GM19467 (cell line): ENCODE results near the gene IRF9.

Experiments used
- ATAC-seq: cut with Tn5 transposase; IDR thresholded peaks from one replicate; pipeline ENCODE4 v1.9.1; 2021; ENCODE audit warnings: mild to moderate bottlenecking, moderate library complexity; ENCODE audit not compliant: unreplicated experiment

The IRF9 gene

DNA sequence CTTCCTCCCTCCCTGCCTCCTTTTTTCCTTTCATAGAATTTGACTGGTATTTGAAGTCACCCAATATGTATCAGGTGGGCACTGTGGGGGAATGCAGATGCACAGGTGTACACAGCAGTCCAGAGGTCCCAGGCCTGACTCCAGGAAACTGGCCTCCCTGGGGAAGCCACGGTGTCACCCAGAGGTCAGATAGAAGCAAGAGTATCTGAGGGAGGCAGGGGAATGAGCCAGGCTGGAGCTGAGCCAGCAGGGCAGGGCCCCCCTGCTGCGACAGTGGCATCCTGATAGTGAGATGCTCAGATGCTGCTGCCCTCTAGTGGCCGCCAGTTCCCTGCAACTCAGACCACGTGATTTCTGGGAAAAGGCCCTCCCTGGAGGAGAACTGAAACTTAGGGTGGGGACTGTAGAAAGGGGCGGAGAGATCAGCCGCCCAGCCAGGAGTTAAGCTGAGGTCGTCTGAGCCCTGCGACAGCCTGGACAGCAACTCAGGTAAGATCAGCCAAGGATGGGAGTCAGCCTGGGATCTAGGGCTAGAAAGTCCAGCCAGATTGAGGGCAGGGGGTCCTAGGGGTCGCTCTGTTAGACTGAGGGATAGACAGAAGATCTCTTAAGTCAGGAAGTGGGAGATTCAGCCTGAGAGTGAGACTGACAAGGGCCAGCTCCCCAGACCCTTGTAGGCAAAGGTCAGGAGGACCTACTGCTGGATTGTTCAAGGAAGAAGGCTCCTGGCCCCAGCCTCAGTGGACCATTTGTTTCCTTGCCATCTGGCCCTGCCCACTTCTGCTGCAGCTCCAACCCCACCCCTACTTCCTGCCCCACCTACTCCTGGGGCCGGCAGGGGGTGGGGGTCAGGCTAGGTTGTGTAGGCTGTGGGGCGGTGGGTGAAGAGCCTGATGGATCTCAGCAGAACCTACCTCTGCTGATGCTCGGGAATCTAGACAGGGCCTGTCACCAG, at the start of gene IRF9:
TSS of gene IRF9 (plus strand) at position 416 of the 955 bp plus-strand sequence. CDS start 880 bp downstream, outside the sequence.
- peak; percentile 81 for ATAC-seq

DNA sequence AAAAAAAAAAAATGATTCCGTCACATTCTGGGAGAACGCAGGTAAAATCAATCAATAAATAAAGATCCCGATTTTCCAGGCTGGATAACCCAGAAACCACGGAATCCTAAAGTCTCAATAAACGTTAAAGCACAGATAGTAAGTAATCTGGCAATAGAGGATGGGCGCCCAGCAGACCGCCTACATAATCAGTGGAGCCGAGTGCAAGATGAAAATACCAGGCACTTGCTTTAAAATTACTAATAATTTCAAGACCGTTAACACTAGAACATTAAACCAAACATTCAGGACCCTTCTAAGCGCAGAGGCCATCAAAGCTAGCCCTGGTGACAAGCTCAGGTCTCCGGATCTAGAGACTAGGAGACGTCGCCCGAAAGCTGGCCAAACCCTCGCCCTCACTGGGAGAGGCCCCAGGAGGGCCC, 47.7 kb upstream of the IRF9 start:
- ATAC-seq = no peak

DNA sequence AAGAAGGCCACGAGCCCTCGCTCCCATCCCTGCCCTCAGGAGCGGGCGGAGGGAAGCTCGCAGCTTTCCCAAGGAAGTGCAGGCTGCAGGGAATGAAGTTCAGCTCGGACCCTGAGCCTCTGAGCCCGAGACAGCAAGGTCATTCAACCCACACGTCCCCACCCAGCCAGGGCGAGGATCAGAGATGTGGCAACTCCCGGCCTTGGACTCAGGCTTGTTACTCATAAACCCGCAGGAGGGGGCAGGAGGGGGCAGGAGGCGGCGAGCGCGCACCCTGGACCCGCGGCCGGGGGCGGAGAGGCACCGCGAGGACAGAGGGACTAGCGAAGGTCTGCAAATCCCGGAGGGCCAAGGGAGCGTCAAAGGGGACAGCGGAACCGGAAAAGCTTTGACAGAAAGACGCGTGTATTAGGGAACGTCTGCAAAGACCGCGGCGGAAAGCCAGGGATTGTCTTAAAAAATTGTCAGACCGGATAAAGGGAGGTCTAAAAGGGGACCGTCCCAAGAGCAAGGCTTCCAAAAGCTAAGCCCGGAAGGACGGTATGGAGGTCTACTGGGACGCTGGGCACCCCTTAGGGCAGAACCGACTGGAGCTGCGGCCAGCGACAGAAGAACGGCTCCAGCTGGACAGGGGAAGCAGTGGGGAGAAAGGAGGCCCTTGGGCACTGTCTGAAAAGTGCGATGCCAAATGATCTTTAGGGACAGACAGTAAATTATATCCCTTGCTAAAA, 47.1 kb upstream of the IRF9 start:
- peak; percentile 35 for ATAC-seq

DNA sequence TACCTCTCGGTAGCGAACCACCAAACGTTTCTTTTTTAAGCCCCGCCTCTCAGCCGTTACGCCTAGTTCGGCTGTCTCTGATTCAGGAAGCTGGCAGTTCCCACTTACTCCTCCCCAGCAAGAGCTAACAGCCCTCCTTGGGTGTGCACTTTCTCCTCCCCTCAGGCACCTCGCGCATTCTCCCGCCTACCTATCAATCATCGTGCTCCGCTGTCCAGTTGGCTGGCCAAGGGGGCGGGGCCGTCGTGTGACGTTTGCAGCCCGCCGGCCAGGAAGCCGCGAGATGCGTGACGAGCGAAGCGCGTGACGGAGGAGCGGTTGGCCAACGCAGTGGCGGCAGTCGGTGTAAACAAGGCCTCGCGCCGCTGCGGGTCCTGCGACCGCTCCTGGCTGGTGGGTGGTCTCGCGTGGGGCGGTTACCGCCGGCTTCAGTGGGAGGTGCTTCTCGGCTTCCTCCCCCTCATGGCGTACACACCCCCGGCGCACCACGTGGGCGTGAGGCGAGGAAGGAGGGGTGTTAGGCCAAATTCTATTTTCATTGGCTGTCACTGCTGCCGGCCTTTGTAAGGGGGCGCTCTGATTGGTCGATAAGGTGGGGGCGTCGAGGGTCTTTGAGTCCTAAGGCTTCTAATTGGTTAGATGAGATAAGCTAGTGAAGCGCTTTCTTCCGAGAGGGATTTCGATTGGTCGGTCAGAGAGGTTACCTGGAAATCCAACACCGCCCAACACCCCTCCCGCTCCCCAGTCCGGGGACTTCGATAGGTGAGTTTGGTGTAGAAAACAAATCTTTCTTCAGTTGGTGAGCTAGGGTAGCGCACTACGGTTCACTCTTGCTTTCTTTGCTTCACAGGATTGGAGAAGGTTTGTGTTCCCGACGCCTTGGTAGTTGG, 46.3 kb upstream of the IRF9 start, which contains the start of the genes DCAF11 and NRL:
TSS of gene DCAF11 (plus strand) at position 246 of the 890 bp plus-strand sequence. CDS start 818 bp downstream, outside the sequence.
TSS of gene NRL (minus strand) at position 418 of the 890 bp plus-strand sequence. CDS start 32,101 bp downstream, outside the sequence.
- peak; percentile 77 for ATAC-seq

DNA sequence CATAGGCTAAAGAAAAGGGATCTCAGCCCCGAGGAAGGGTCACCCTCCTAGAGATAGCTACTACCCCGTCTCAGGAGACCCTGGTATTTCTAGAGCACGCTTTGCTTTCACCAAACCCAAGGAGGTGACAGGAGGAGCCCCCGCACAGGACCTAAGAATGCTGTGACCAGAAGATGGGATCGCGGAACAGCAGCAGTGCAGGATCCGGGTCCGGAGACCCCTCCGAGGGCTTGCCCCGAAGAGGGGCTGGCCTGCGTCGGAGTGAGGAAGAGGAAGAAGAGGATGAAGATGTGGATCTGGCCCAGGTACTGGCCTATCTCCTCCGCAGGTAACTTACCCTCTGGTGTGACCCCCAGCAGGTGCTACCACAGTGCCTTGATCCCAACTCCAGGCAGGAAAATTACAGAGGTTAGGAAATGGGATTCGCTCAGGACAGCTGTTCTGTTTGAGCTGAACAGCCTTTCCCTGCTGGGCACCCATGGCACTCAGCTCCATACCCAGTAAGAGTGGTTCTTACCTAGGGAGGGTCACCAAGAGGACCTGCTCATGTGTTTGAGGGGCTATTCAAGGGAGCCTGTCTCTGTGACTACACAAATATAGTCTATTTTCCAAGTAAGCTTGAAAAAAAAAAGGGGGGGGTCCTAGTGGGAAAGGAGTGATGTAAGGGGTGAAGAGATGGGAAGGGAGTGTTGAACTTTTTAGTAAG, 45.5 kb upstream of the IRF9 start:
- ATAC-seq = no peak

DNA sequence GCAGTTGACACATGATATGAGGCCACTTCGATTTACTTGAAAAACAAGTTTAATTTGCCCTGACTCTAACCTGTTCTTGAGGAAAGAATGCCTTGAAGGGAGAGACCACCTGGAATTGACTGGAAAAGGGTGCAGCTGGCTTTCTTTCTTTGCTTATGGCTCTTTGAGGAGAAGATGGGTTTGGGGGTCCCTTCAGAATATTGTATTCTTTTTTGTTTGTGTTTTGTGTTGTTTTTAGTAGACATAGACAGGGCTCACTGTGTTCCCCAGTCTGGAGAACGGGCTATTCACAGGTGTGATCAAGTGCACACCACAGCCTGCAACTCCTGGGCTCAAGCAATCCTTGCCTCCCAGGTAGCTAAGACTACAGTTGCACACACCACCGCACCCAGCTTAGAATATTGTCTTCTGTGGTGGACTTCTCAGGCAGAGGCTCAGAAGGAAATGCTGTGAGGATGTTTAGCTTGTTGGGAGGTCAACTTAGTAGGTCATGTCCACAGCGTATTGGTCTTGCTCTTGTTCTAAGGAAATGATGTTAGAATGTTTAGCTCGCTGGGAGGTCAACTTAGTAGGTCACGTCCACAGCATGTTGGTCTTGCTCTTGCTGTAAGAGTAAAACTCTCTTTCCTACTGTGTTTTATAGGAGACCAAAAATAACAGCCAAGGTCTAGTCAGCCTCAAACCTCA, 44.8 kb upstream of the IRF9 start:
- ATAC-seq = no peak

DNA sequence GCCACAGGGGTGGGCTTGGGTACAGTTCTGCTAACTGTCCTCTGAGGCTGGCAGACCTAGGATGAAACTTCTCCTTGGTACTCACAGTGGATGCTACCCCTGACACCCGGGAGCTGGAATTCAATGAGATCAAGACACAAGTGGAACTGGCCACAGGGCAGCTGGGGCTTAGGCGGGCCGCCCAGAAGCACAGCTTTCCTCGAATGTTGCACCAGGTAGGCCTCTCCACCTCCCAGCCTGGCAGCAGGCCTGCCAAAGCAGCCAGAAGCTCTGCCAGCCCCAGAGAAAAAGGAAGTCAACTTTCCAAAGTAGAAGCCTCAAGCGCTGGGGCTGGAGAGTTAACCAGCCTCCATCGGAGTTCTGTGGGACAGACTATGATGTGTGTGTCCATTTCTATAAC, 43.9 kb upstream of the IRF9 start:
- no peak for ATAC-seq

- ATAC-seq = no peak
These were observed 41.4 kb upstream of the IRF9 start for GRCh38 chr14:24119691-24120090.

DNA sequence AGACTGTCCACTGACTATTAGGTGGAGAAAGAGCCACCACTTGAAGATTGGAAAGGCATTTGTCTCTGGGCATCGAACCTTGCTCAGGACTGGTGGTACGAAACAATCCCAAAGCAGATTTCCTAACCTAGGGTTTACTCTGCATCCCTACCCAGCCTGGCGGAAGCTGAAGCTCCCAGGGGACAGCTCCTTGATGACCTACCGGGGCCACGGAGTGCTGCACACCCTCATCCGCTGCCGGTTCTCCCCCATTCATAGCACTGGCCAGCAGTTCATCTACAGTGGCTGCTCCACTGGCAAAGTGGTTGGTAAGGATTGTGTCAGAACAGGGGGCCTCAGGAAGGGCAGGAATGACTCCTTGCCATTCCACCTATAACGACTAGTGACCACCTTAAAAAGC, 39.9 kb upstream of the IRF9 start:
- ATAC-seq = no peak

- ATAC-seq = no peak
These were observed 38.6 kb upstream of the IRF9 start for GRCh38 chr14:24122416-24122815.

- ATAC-seq = no peak
These were observed 38.2 kb upstream of the IRF9 start for GRCh38 chr14:24122898-24123297.

GRCh38 chr14:24123424-24124417, 37.3 kb upstream of the IRF9 start:
- no peak for ATAC-seq

GRCh38 chr14:24126939-24127338, 34.1 kb upstream of the IRF9 start:
- no peak for ATAC-seq

DNA sequence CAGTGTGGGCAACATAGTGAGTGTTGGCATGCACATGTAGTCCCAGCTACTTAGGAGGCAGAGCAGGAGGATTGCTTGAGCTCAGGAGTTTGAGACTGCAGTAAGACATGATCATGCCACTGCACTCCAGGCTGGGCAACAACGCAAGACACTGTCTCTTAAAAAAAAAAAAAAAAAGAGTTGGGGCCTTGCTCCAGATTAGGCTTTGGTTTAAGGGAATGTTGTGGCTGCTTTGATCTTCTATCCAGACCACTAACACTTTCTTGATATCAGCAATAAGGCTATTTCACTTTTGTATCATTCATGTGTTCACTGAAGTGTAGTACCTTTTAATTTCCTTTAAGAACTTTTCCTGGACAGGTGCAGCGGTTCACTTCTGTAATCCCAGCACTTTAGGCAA, 33.4 kb upstream of the IRF9 start:
- ATAC-seq = no peak

DNA sequence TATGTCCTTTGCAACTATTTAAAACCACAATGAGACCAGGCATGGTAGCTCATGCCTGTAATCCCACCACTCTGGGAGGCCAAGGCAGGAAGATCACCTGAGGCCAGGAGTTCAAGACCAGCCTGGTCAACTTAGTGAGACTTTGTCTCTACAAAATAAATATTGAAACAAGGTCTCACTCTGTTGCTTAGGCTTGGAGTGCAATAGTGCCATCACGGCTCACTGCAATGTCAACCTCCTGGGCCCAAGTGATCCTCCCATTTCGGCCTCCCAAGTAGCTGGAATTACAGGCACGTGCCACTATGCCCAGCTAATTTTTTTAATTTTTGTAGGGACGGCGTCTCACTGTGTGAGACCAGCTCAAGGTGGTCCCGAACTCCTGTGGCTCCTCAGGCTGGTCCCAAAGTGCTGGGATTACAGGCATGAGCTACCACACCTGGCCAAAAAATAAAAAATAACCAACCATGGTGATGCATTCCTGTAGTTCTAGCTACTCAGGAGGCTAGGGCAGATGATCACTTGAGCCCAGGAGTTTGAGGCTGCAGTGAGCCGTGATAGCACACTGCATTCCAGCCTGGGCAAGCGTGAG, 31.6 kb upstream of the IRF9 start:
- ATAC-seq = no peak

GRCh38 chr14:24130380-24130716, 30.7 kb upstream of the IRF9 start, which contains the start of gene FITM1:
TSS of gene FITM1 (plus strand) at chr14:24130659. CDS start at chr14:24131564, 905 bp downstream.
- ATAC-seq = no peak

DNA sequence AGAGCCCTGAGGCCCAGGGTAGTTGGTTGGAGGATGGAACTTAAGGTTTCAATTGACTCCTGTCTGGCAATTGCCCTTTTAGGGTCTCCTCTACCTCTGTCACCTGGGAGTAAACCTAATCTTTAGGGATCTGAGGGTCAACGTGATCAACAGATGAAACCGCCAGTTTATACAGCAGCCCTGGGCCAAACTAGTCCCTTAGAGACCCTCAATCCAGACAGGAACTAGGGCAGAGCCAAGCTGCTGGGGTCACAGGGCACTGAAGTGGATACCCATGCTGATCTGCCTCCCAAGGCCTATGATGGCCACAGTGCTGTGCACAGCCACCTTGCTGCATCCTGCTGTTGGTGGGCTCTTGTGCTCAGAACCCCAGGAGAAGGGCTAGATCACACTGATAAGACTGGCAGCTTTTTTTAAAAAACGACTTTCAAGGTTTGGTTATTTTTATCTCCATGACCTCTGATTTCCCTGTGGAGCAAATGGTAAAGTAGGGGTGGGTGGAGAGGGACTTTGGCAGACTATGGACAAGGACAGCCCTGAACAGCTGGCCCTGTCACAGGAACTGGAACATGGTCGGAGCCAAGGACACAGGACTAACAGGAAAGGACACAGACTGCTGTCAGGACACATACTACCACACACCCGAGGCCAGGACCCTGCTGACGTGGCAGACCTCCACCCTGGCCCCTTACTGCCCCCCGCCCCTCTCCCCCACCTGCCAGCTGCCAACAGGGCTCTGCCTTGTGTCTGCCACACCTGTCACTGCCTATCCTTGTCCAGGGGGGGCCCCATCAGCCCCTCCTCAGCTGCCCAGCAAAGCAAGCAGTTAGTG, 30.1 kb upstream of the IRF9 start:
- no peak for ATAC-seq
